ENCODE results near the gene RFTN1. TPM values are rescaled to one million over a fixed set of nuclear protein-coding genes. Genes with fewer than 3 reads are reported as not detected.
"Not testable (repeated sequence)": the region's sequence is repeated elsewhere in the genome, so short reads cannot be mapped to it uniquely, and the experiment has no call there.

RFTN1 gene
- total and polyA plus RNA-seq, 2 of the 8 experiments (the other 6 are each of a cell fraction or from before 2014, with no cell fraction given), result 4.6 to 6.7 TPM

GRCh38 chr3:16311960-16312451 lies 201.5 kb downstream of the RFTN1 start (continued):
- no peak for TF ChIP-seq CHD1 (IDR thresholded peaks at IDR 0.05; ENCODE audit: low read depth, low read length)
- no peak for TF ChIP-seq RXRA (IDR thresholded peaks at IDR 0.05; ENCODE audit: insufficient read depth, low read depth, low read length)
- no peak for TF ChIP-seq CREB1 (IDR thresholded peaks at IDR 0.05)
- TF ChIP-seq POLR2A (IDR thresholded peaks at IDR 0.05; ENCODE audit: control extremely low read depth in 1 of 2, low read depth in 2 of 2, low read length in 2 of 2), result no peak
- no peak for TF ChIP-seq SRF (IDR thresholded peaks at IDR 0.05; ENCODE audit: low read depth, low read length)

- H4K8ac ChIP-seq (ENCODE audit: extremely low read depth, insufficient read depth, low read length); H4K20me1 ChIP-seq (replicated peaks in 1 of 2; ENCODE audit: control insufficient read depth in 1 of 2, insufficient read depth in 2 of 2, low read length in 2 of 2); H3K79me2 ChIP-seq (ENCODE audit: control insufficient read depth in 1 of 2, insufficient read depth in 2 of 2, low read length in 2 of 2); H4K5ac ChIP-seq (ENCODE audit: insufficient read length, low read depth, low read length); POLR2A ChIA-PET (ENCODE audit: partially characterized antibody); H3K4me1 ChIP-seq (replicated peaks in 1 of 4; ENCODE audit: control insufficient read depth in 3 of 4, insufficient read depth in 4 of 4, low read length in 3 of 4); H3K56ac ChIP-seq (replicated peaks; ENCODE audit: insufficient read length, low read depth, low read length); H2BK15ac ChIP-seq (ENCODE audit: low read length); H3K4me2 ChIP-seq (ENCODE audit: insufficient read depth in 1 of 2, low read depth in 2 of 2, low read length in 2 of 2); H3K4me3 ChIP-seq (ENCODE audit: extremely low read depth in 1 of 4, insufficient read depth in 2 of 4, low read depth in 3 of 4, low read length in 4 of 4); H2BK5ac ChIP-seq (ENCODE audit: low read depth, low read length); DNase-seq (ENCODE audit: low read depth in 1 of 2, low spot score in 2 of 2); H2BK12ac ChIP-seq (ENCODE audit: low read depth, low read length); FAIRE-seq; H3K9ac ChIP-seq (replicated peaks in 1 of 4; ENCODE audit: extremely low read depth in 1 of 4, low read depth in 3 of 4, low read length in 3 of 4); H3K27me3 ChIP-seq (replicated peaks in 1 of 4; ENCODE audit: control insufficient read depth in 3 of 4, extremely low read depth in 1 of 4, insufficient read depth in 3 of 4, low read length in 3 of 4); H2BK20ac ChIP-seq (ENCODE audit: low read length); H3K18ac ChIP-seq (ENCODE audit: extremely low read depth, low read length); H2AK5ac ChIP-seq (ENCODE audit: low read depth, low read length); H2AFZ ChIP-seq (ENCODE audit: low read length); H3K23ac ChIP-seq (ENCODE audit: insufficient read length); H3K4ac ChIP-seq (replicated peaks; ENCODE audit: insufficient read length, low read depth, low read length); H3K79me1 ChIP-seq (ENCODE audit: low read depth, low read length); H3K36me3 ChIP-seq (ENCODE audit: control insufficient read depth in 2 of 4, insufficient read depth in 4 of 4, low read length in 3 of 4); H4K91ac ChIP-seq (replicated peaks; ENCODE audit: insufficient read length, low read length); H3K27ac ChIP-seq (ENCODE audit: low read depth, low read length); H3K14ac ChIP-seq (ENCODE audit: insufficient read length); H2BK120ac ChIP-seq (replicated peaks; ENCODE audit: low read depth, low read length); H3K23me2 ChIP-seq (ENCODE audit: low read depth, low read length); H3K9me3 ChIP-seq (ENCODE audit: insufficient read depth in 2 of 2, low read depth in 1 of 2, low read length in 1 of 2): not testable (repeated sequence)
- CTCF ChIA-PET (ENCODE audit: partially characterized antibody), result interaction anchor here (0.6 kb wide), 1 partner anchor 233 kb away, joined by 3 read pairs; no protein-coding TSS in a partner anchor
- WGBS, 2 experiments (ENCODE audit: extremely low coverage in 1 of 2, insufficient coverage in 1 of 2, insufficient read length in 1 of 2, insufficient replicate concordance in 2 of 2, low coverage in 1 of 2, low lambda C conversion rate in 2 of 2, missing lambda C conversion rate in 1 of 2), result 94% methylated on average over 7 of the region's 7 CpGs; no CpG with 5 or more reads in 1 of the 2 experiments
Observed at GRCh38 chr3:16310486-16310885, 203.0 kb downstream of the RFTN1 start.

Data from H1 (cell line).